Skeletal muscle cell (primary cell): ENCODE results near the gene MYCL.
A peak's percentile ranks its signal among the peaks of the same experiment; 100 is the strongest.

ENCODE experiments used
- DNase-seq: peaks from one replicate; pipeline ENCODE4 v3.0.0-alpha.2; 2010; ENCODE audit warnings: low read depth
- H3K4me3 ChIP-seq: 2 replicates; pipeline ENCODE4 v1.5.1; 2011; ENCODE audit warnings: low read depth, mild to moderate bottlenecking, control low read depth, low read length, moderate library complexity

MYCL gene

DNA sequence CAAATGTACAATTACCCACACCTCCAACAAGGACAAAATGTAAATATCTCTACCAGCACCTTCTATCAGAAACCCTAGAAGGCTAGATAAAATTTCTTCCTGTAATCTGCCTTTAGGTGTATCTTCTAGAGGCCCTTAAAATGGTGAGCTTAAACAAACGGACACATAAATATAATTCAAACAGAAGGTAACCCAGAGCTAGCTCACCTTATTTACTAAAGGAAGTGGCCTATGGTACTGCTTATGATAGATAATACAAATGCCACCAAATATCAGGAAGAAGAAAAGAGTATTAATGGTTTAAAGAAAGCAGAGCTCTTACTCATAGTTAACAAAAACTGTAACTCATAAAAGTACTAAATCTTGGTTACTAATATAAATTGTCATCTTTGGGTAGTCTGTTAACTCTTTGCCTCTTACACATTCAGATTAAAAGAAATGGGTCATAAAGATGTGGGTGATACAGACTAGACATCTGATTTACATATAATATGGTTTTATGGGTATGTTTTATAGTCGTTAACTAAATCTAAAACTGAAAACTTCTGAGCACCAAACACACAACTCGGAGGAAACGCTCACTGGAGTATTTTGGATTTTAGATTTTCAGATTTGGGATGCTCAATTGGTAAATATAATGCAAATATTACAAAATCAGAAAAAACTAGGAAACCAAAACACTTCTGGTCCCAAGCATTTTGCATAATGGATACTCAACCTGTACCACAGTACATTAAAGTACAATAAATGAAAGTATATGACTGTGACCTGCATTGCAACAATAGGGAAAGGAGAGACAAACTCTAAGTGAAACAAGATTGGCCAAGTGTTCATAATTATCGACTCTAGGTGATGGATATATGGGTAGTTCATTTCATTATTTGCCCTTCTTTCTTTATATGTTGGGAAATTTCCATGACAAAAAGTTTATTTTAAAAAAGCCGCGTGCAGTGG, 41.6 kb downstream of the MYCL start:
- H3K4me3 ChIP-seq, result no peak overlapping the region
- DNase-seq, result no peak

DNA sequence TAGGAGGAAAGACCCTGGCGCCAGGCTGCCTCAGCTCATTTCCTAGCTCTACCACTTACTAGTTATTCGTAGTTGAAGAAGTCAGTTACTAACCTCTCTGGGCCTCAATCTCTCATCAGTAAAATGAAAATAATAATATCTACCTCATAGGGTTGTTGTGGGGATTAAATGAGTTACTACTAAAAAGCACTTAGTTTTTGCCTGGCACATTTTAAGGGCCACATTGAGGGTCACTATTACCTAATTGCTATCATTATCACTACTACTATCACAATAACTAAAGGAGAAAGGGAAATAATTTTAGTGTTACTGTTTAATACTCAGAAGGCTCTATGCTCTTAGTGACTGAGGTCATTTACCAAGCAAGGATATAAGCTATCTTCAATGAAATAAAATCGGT, 43.4 kb downstream of the MYCL start:
- H3K4me3 ChIP-seq, result no peak overlapping the region
- DNase-seq, result no peak

DNA sequence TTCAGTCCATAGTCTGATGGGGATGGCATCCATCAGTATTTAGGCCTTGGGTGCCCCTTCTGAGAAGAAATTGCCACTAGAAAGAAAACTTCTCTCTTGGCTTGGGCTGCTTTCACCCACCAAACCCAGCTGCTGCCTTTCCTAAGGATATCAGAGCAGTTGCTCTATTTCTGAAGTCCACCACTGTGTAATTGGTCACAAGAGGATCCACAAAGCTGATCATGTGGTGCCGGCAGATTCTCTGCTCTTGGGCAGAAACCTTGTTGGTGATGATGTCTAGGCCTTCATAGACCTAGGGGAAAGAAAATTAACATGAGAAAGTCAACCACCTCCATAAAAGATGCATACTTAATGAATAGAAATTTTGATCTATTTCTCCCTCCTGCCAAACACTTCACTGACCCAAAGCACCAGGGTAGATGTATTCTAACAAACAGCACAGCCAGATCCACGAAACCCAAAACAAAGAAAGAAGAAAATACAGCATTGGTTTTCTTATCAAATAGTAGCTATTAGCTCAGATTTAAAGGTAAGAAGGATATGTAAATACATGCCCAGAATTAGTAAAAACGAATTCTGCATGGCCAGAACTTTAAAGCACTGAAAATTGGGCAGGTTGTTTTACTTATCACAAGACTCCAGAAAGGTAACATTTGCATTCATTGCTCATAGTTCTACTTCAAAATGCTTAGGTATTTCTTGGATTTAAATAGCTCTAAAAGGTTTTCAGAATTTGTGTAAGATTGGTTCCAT, 44.4 kb downstream of the MYCL start:
- DNase-seq, result no peak
- H3K4me3 ChIP-seq, result no peak overlapping the region

DNA sequence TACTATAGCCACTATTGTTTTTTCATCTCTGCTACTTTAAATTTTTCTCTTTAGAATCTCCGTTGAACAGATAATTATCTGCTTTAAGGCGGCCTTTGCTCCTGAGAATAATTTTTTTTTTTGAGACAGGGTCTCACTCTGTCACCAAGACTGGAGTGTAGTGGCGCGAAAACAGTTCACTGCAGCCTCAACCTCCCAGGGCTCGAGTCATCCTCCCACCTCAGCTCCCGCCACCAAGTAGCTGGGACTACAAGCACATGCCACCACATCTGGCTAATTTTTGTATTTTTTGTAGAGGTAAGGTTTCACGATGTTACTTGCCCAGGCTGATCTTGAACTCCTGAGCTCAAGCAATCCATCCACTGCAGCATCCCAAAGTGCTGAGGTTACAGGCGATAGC, 47.0 kb downstream of the MYCL start:
- no peak for DNase-seq
- H3K4me3 ChIP-seq, result no peak overlapping the region

DNA sequence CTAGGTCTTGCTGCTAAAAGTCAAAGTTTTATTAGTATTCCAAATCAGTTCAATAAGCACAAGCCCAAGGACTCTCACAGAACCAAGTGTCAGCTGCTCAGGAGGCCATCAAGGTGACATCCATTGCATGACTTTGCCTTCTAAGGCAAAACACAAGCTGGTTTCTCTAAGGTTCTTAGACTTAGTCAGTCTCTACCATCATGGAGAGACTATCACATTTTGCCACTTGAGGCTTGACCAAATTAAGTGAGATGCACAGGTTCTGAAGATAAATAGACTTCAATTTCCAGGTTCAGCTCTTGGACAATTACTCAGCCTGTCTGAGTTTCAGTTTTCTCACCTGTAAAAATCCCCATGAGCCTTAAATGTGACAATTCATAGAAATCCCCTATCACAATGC, 47.4 kb downstream of the MYCL start:
- no peak for DNase-seq
- no peak overlapping the region for H3K4me3 ChIP-seq

- no peak for DNase-seq
- H3K4me3 ChIP-seq, result no peak overlapping the region
These were observed 48.8 kb downstream of the MYCL start for GRCh38 chr1:39852876-39853275.

DNA sequence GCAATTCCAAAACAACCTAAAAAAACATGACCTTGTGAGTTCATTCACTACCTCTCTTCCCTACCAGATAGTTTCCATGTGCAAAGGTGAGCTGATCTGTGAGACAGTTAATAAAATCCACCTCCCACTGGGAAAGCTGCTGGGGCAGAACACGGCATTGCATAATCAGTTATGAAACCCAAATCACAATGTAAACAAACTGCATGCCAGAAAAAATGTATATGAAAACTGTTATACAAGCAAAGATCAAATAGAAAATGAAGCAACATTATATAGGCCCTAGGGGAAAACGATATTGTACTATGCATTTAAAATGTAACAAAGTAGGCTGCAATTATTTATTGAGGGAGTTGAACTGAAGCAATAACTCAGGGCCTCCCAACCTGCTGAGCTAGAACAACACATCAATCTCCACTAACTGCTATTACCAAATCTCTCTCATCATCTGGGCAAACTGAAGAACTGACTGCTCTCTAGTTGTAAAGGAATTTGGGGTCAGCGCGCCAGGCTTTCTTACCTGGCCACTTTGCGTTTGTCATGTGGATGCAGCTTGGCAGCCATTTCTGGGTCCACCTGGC, 49.4 kb downstream of the MYCL start:
- DNase-seq, result no peak
- no peak overlapping the region for H3K4me3 ChIP-seq

GRCh38 chr1:39850606-39851216, 51.0 kb downstream of the MYCL start:
- DNase-seq, result no peak
- H3K4me3 ChIP-seq, result no peak overlapping the region

- no peak for DNase-seq
- H3K4me3 ChIP-seq, result no peak overlapping the region
These were observed 52.5 kb downstream of the MYCL start for GRCh38 chr1:39849203-39849602.

- H3K4me3 ChIP-seq, result no peak overlapping the region
- DNase-seq, result no peak
These were observed 53.8 kb downstream of the MYCL start for GRCh38 chr1:39847940-39848339.

GRCh38 chr1:39846796-39847195, 54.9 kb downstream of the MYCL start:
- no peak for DNase-seq

GRCh38 chr1:39845569-39846566, 55.8 kb downstream of the MYCL start:
- DNase-seq, result peak; percentile 77

More at GRCh38 chr1:39846796-39847195, 54.9 kb downstream of the MYCL start:
- H3K4me3 ChIP-seq, result no peak overlapping the region

More at GRCh38 chr1:39845569-39846566, 55.8 kb downstream of the MYCL start:
- H3K4me3 ChIP-seq, result no peak overlapping the region
